HAP-1 (cell line): Measurements from ENCODE around the gene NECTIN4.
"Not testable (repeated sequence)": the region's sequence is repeated elsewhere in the genome, so short reads cannot be mapped to it uniquely, and the experiment has no call there.

Experiments used
- DNase-seq, 2 experiments: peaks; one replicate each; pipeline ENCODE4 v3.0.0-alpha.2; 2016 to 2020; ENCODE audit warnings: low spot score in 2 of 2
- H3K27me3 ChIP-seq: fragments of 250-450 bp; sonication (Bioruptor Pico); 2 replicates; pipeline ENCODE4 v1.5.1; 2020; ENCODE audit warnings: low read depth, mild to moderate bottlenecking, moderate library complexity
- H3K36me3 ChIP-seq: fragments of 250-450 bp; sonication (Bioruptor Pico); replicated peaks from 2 replicates; pipeline ENCODE4 v1.5.1; 2020; ENCODE audit warnings: mild to moderate bottlenecking
- H3K4me1 ChIP-seq: fragments of 250-450 bp; sonication (Bioruptor Pico); 2 replicates; pipeline ENCODE4 v1.5.1; 2020; ENCODE audit warnings: mild to moderate bottlenecking
- H3K4me3 ChIP-seq: fragments of 250-450 bp; sonication (Bioruptor Pico); 2 replicates; pipeline ENCODE4 v1.5.1; 2020; ENCODE audit warnings: mild to moderate bottlenecking, moderate library complexity
- H3K9me3 ChIP-seq: fragments of 250-450 bp; sonication (Bioruptor Pico); 2 replicates; pipeline ENCODE4 v1.5.1; 2020; ENCODE audit warnings: mild to moderate bottlenecking, moderate library complexity
- in situ Hi-C: fragments of 300-500 bp; cut with MboI; formaldehyde crosslinking; loops from 3 replicates; pipeline ENCODE4 v1.14.3; 2020; ENCODE audit warnings: low sequenced_read_pairs, inconsistent platforms, mixed read lengths

NECTIN4 gene

GRCh38 chr1:161070761-161071160 lies 18.6 kb downstream of the NECTIN4 start:
- Histone ChIP-seq H3K27me3 (no peaks in the 10 kb centered on the region), H3K4me3 (no peak overlapping the region), H3K9me3 (no peaks in the 10 kb centered on the region), H3K4me1 (no peaks in the 10 kb centered on the region), H3K36me3 (no peaks in the 10 kb centered on the region)
- DNase-seq: no peak
- in situ Hi-C loops: no loop called here

GRCh38 chr1:161069731-161070270 lies 19.6 kb downstream of the NECTIN4 start, which contains the start of gene ARHGAP30:
TSS of gene ARHGAP30 (minus strand) at chr1:161069891. CDS start at chr1:161069624, 267 bp downstream.
- Histone ChIP-seq H3K4me1 (no peaks in the 10 kb centered on the region), H3K36me3 (no peaks in the 10 kb centered on the region), H3K27me3 (no peaks in the 10 kb centered on the region), H3K4me3 (no peak within 1 kb of the TSS), H3K9me3 (no peaks in the 10 kb centered on the region)
- in situ Hi-C loops: no loop called here
- DNase-seq: no peak

DNA sequence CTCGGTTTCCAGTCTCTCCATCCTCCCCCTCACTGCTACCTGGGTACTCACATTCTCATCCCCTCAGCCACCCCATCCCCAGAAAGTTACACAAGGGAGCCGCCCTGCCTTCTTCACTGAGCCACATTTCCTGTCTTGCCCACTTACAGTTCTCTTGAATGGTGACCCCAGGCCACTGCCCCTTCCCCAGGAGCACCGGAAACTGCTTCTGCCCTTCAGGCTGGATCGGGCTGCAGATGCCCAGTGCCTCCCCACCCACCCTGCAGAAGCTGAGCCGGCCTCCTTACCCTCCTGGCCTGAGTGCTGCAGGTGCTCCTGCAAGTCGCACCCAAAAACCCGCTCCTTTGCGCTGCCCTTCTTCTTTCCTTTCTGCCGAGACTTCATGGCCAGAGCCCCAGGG lies 20.1 kb downstream of the NECTIN4 start:
- Histone ChIP-seq H3K27me3 (no peaks in the 10 kb centered on the region), H3K9me3 (no peaks in the 10 kb centered on the region), H3K4me3 (no peak overlapping the region), H3K36me3 (no peaks in the 10 kb centered on the region), H3K4me1 (no peaks in the 10 kb centered on the region)
- in situ Hi-C loops: no loop called here
- DNase-seq: no peak

DNA sequence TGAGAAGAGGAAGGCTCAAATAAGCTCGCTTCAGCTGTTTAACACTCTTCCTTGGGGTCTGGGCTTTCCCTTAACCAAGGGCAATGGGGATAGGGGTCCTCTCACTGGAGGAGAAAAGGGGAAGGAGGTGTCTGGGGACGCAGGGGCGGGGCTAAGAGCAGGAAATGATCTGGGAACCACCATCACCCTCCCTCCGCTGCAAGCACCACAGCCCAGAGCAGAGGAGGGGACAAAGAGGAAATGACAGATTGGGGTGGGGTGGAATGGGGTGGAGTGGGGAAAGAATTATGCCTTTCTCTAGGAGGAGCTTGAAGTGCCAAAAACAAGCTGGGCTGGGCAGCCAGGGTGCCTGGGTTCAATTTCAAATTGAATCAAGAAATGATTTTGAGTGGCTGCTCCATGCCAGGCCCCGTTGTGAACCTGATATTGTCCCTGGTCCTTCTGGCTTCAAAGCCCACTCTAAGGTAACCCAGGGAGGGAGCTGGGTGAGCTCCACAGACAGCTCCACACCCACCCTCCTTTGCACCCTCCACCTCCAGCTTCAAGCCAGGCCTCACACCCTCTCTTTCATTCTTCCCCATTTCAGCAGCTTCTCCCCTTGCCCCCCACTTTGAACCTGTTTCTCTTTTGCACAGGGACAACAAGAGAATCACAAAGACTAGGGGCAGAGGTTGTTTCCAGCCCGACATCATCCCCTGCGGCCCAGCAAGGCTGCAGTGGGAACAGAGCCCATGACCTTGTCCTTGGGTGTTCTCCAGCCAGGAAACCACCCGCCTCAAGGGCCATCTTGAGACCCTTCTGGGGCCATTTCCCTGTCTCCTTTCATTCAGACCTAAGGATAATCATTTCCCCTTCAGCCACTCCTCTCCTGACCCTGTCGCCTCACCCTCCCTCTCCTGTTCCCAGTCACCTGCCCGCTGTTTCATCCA lies 20.8 kb downstream of the NECTIN4 start:
- no peaks in the 10 kb centered on the region for H3K36me3 ChIP-seq
- no peaks in the 10 kb centered on the region; the same call in 1 of the 2 replicates for H3K27me3 ChIP-seq
- no peak for DNase-seq
- in situ Hi-C loops: no loop called here
- no peak overlapping the region for H3K4me3 ChIP-seq
- no peaks in the 10 kb centered on the region for H3K9me3 ChIP-seq
- H3K4me1 ChIP-seq: no peaks in the 10 kb centered on the region

DNA sequence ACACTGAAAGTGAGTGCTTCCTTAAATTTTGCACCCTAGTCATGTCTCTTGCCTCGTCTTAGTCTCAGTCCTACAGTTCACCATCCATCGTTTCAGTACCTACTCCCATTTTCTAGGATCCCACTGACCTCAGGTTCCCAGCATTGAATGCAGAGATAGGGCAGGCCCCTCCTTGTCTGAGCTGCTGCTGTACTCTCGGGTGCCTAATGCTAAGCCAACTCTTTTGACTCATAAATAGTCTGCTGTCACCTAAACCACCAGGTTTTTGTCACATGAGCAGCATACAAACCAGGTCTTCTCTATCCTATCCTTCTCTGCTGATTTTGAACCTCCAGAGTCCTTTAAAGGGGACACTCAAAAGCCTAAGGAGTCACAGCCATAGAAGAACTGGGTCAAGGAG lies 22.7 kb downstream of the NECTIN4 start:
- H3K4me1 ChIP-seq: no peaks in the 10 kb centered on the region
- H3K9me3 ChIP-seq: no peaks in the 10 kb centered on the region
- DNase-seq: no peak
- in situ Hi-C loops: no loop called here
- no peaks in the 10 kb centered on the region for H3K36me3 ChIP-seq
- H3K27me3 ChIP-seq: no peaks in the 10 kb centered on the region; the same call in 1 of the 2 replicates
- no peak overlapping the region for H3K4me3 ChIP-seq

GRCh38 chr1:161065681-161066080 lies 23.7 kb downstream of the NECTIN4 start:
- H3K4me3 ChIP-seq, H3K27me3 ChIP-seq, DNase-seq, H3K36me3 ChIP-seq, H3K4me1 ChIP-seq, in situ Hi-C loops, H3K9me3 ChIP-seq: not testable (repeated sequence)

DNA sequence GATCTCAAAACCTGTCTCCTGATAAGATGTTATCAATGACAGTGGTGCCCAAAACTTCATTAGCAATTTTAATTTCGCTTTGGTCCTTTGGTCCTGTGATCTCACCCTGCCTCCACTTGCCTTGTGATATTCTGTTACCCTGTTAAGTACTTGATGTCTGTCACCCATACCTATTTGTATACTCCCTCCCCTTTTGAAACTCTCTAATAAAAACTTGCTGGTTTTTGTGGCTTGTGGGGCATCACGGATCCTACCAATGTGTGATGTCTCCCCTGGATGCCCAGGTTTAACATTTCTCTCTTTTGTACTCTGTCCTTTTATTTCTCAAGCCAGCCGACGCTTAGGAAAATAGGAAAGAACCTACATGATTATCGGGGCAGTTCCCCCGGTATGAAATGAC lies 25.4 kb downstream of the NECTIN4 start:
- H3K36me3 ChIP-seq, in situ Hi-C loops, H3K4me1 ChIP-seq, DNase-seq, H3K4me3 ChIP-seq, H3K9me3 ChIP-seq, H3K27me3 ChIP-seq: not testable (repeated sequence)

DNA sequence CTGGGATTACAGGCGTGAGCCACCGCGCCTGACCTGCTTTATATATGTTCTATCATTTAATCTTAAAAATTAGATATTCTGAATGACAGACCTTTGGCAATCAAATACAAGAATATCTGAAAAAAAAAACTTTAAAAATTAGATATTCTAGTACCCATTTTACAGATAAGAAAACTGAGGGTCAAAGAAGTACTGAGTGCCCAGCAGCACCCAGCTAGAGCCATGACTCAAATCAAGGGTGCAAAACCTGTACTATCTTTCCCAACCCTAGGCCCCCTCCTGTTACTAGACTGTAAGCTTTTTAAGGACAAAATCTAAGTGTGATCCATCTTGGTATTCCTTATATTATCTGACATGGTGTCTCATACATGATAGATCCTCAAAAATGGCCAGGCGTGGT lies 27.9 kb downstream of the NECTIN4 start:
- in situ Hi-C loops: no loop called here
- no peaks in the 10 kb centered on the region; the same call in 1 of the 2 replicates for H3K27me3 ChIP-seq
- no peak overlapping the region for H3K4me3 ChIP-seq
- H3K9me3 ChIP-seq: no peaks in the 10 kb centered on the region
- no peak for DNase-seq
- H3K4me1 ChIP-seq: no peaks in the 10 kb centered on the region
- no peaks in the 10 kb centered on the region for H3K36me3 ChIP-seq

- H3K36me3 ChIP-seq: no peaks in the 10 kb centered on the region
- in situ Hi-C loops: no loop called here
- H3K4me1 ChIP-seq: no peaks in the 10 kb centered on the region
- H3K4me3 ChIP-seq: no peak overlapping the region
- no peaks in the 10 kb centered on the region for H3K9me3 ChIP-seq
- H3K27me3 ChIP-seq: no peaks in the 10 kb centered on the region; the same call in 1 of the 2 replicates
- no peak for DNase-seq
Measured at GRCh38 chr1:161059293-161059692, 30.1 kb downstream of the NECTIN4 start.

- H3K4me1 ChIP-seq: no peaks in the 10 kb centered on the region
- DNase-seq: no peak
- H3K36me3 ChIP-seq: no peaks in the 10 kb centered on the region
- no peak overlapping the region for H3K4me3 ChIP-seq
- in situ Hi-C loops: no loop called here
- no peaks in the 10 kb centered on the region for H3K9me3 ChIP-seq
- no peaks in the 10 kb centered on the region for H3K27me3 ChIP-seq
Measured at GRCh38 chr1:161054805-161055204, 34.6 kb downstream of the NECTIN4 start.

DNA sequence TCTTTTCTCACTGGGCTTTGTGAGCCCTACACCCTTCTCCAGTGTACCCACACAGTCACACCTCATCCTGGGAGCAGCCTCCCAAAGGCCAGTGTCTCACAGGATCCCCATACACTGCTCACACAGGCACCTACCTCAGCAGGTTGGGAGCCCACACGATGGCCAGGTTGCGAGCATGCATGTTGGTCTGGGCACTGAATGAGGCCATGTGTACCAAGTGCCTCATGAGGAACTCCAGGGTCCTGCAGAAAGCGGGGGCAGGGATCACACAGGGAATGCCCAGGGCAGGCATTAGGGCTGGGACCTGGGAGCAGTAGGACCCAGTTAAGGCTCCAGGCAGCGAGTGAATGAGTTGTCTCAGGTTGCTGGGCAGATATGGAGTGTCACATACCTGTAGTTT lies 35.1 kb downstream of the NECTIN4 start:
- Histone ChIP-seq H3K36me3 (no peaks in the 10 kb centered on the region), H3K4me3 (no peak overlapping the region), H3K4me1 (no peaks in the 10 kb centered on the region), H3K9me3 (no peaks in the 10 kb centered on the region), H3K27me3 (no peaks in the 10 kb centered on the region)
- in situ Hi-C loops: no loop called here
- DNase-seq: no peak

GRCh38 chr1:161052899-161053298 lies 36.5 kb downstream of the NECTIN4 start:
- Histone ChIP-seq H3K9me3 (no peaks in the 10 kb centered on the region; the same call in 1 of the 2 replicates), H3K36me3 (no peaks in the 10 kb centered on the region)

DNA sequence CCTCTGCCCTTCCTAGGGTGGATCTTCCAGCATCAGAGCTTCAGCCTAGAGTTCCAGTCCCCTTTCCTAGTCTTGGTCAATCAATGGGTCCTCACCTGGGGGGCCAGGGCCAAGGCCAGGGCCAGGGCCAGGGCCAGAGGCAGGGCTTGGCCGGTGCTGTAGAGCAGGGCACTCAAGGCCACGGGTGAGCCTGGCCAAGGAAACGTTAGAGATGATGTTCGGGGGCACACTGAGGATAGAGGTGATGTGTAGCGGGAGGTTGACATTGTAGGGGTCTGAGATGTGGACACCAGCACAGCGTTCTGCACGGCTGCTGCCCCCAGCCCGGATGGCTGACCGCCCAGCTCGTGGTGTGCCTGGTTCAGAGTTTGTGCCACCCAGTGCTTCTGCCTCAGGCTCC lies 38.1 kb downstream of the NECTIN4 start:
- Histone ChIP-seq H3K9me3 (peaks cover 7% of the 10 kb centered on the region), H3K27me3 (no peaks in the 10 kb centered on the region), H3K36me3 (no peaks in the 10 kb centered on the region), H3K4me3 (no peak overlapping the region), H3K4me1 (0 out of 2 replicates have a peak, but pooled peaks cover 2% of the 10 kb centered on the region)
- DNase-seq: no peak
- in situ Hi-C loops: no loop called here

More at GRCh38 chr1:161052899-161053298, 36.5 kb downstream of the NECTIN4 start:
- Histone ChIP-seq H3K4me1 (no peaks in the 10 kb centered on the region), H3K4me3 (no peak overlapping the region), H3K27me3 (no peaks in the 10 kb centered on the region)
- in situ Hi-C loops: no loop called here
- no peak for DNase-seq

GRCh38 chr1:161048949-161049722 lies 40.2 kb downstream of the NECTIN4 start:
- no peaks in the 10 kb centered on the region for H3K27me3 ChIP-seq
- in situ Hi-C loops: no loop called here

More at GRCh38 chr1:161048949-161049722, 40.2 kb downstream of the NECTIN4 start:
- DNase-seq: no peak
- no peak overlapping the region for H3K4me3 ChIP-seq
- H3K36me3 ChIP-seq: no peaks in the 10 kb centered on the region
- H3K9me3 ChIP-seq: peaks cover 9% of the 10 kb centered on the region
- H3K4me1 ChIP-seq: peaks cover 8% of the 10 kb centered on the region
